OCI-LY7 (cell line): ENCODE measurements around the gene ARL3.
"Not testable (repeated sequence)": the region's sequence is repeated elsewhere in the genome, so short reads cannot be mapped to it uniquely, and the experiment has no call there.

Experiments used
- CTCF ChIP-seq: fragments of 200-600 bp; sonication (generic); conservative IDR thresholded peaks from 2 replicates; pipeline ENCODE4 v1.5.1; 2014; ENCODE audit warnings: mild to moderate bottlenecking, antibody characterized with exemption, low read length, moderate library complexity, mixed read lengths
- EZH2phosphoT487 ChIP-seq: fragments of 200-600 bp; sonication (generic); IDR thresholded peaks from 2 replicates; pipeline ENCODE4 v1.6.1; 2018; ENCODE audit warnings: low read depth, borderline replicate concordance, mild to moderate bottlenecking, mixed run types, antibody characterized with exemption, low read length, moderate library complexity, mixed read lengths

GRCh38 chr10:102695401-102695800 lies 18.8 kb downstream of the ARL3 start:
- not testable (repeated sequence) for TF ChIP-seq CTCF, EZH2phosphoT487
